Omental fat pad (tissue), 4 donors: ENCODE measurements around the gene STAM. TPM values are rescaled to one million over a fixed set of nuclear protein-coding genes. Genes with fewer than 3 reads are reported as not detected.
A peak's percentile ranks its signal among the peaks of the same experiment; 100 is the strongest.

ENCODE experiments used
- ATAC-seq: fragments of 150-250 bp; one replicate; pipeline ENCODE4 v1.9.1; 2016; ENCODE audit warnings: mild to moderate bottlenecking, moderate library complexity; ENCODE audit not compliant: low FRiP score
- DNase-seq: peaks from one replicate; pipeline ENCODE4 v3.0.0-alpha.2; 2019; ENCODE audit warnings: low spot score
- total RNA-seq, 4 donors: library from RNA; depleted of rRNA; stranded (reverse); fragments of >200 nt; gene quantifications; one replicate each; pipeline ENCODE4 v1.1.0, GENCODE V29; 2016
- TF ChIP-seq, protein P1 (sequence below), 3 donors: fragments of 450-650 bp; IDR thresholded peaks; one replicate each; pipeline ENCODE4 v1.5.1; 2016 to 2017; ENCODE audit warnings: antibody characterized with exemption in 3 of 3, mild to moderate bottlenecking in 3 of 3, moderate library complexity in 2 of 3

The STAM gene
- total RNA-seq, 4 donors from 2014 or later, result 19.1 to 28.1 (median 22.1) TPM

GRCh38 chr10:17671307-17671706, 27.4 kb downstream of the STAM start:
- DNase-seq (no peak), ATAC-seq (no peak)
- TF ChIP-seq, protein P1, sequence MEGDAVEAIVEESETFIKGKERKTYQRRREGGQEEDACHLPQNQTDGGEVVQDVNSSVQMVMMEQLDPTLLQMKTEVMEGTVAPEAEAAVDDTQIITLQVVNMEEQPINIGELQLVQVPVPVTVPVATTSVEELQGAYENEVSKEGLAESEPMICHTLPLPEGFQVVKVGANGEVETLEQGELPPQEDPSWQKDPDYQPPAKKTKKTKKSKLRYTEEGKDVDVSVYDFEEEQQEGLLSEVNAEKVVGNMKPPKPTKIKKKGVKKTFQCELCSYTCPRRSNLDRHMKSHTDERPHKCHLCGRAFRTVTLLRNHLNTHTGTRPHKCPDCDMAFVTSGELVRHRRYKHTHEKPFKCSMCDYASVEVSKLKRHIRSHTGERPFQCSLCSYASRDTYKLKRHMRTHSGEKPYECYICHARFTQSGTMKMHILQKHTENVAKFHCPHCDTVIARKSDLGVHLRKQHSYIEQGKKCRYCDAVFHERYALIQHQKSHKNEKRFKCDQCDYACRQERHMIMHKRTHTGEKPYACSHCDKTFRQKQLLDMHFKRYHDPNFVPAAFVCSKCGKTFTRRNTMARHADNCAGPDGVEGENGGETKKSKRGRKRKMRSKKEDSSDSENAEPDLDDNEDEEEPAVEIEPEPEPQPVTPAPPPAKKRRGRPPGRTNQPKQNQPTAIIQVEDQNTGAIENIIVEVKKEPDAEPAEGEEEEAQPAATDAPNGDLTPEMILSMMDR (IDR thresholded peaks at IDR 0.05), result no peak

DNA sequence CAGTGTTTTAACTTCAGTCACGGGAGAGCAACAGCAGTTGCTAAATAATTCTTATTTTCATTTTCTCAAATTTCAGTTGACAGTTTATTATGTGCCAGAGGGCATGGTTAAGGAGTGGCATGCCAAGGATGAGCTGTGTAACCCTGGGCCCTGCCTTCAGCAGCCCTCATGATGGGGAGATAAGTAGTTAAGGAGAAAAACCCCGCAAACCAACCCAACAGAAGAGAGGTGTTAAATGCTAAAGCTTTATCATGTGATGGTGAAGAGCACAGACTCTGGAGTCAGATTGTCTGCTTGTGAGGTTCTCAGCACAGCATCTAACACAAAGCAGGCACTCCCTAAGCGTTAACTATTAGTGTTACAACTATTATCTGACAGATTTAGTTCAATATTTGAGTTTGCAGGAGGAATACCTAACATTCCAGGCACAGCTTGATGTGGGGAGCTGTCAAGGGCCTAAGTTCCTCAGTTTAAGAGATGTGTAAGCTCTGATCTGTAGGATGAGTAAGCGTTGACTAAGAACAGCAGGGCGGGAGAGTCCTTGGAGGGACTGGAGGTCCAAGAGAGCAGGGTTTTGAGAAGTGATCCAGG, 29.6 kb downstream of the STAM start:
- ATAC-seq (peak; percentile 99), DNase-seq (no peak)
- TF ChIP-seq, protein P1 (IDR thresholded peaks at IDR 0.05), result no peak

DNA sequence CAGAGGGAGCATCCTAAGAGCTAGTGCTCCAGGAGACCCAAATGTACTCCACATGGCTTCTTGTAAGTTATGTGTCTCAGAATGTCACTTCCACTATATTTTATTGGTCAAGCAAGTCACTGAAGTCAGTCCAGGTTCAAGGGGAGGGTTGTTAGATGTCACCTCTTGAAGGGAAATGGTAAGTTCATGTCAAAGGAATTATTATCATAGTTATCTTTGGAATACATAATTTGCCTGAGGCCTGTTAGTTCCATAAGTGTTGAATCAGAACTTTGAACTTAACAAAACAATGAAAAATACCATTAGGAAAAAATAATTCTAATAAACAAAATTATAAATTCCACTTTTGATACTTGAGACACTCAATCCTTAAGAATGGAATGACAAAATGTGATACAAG, 30.6 kb downstream of the STAM start:
- TF ChIP-seq, protein P1 (IDR thresholded peaks at IDR 0.05), result no peak
- ATAC-seq (no peak), DNase-seq (no peak)

GRCh38 chr10:17675638-17676037, 31.7 kb downstream of the STAM start:
- TF ChIP-seq, protein P1 (IDR thresholded peaks at IDR 0.05), result no peak
- no peak for ATAC-seq
- no peak for DNase-seq

DNA sequence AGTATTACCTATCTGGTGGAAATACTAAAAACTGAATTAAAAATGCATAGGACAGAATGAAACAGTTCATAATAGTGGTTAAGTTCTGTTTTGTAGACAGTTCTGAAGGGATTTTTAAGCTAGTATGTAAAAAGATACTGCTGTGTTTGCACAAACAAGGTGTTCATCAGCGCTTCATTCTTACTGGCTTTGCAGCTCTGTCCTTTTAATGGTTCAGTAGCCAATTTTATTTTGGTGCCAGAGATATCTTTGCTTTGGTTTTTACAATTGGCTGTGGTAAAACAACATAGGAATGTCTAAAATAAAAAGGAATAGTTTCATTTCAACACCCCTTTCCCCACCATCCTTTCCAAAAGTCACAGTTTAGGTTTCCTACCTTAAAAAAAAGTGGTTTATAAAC, 33.0 kb downstream of the STAM start:
- DNase-seq (no peak), ATAC-seq (no peak)
- TF ChIP-seq, protein P1 (IDR thresholded peaks at IDR 0.05), result no peak

GRCh38 chr10:17682236-17682946, 38.4 kb downstream of the STAM start:
- TF ChIP-seq, protein P1 (IDR thresholded peaks at IDR 0.05), result no peak
- DNase-seq (no peak), ATAC-seq (no peak)

GRCh38 chr10:17683541-17683940, 39.6 kb downstream of the STAM start:
- no peak for ATAC-seq
- TF ChIP-seq, protein P1 (IDR thresholded peaks at IDR 0.05), result no peak
- no peak for DNase-seq
